Measurements from ENCODE around the gene CORO2B. TPM values are rescaled to one million over a fixed set of nuclear protein-coding genes. Genes with fewer than 3 reads are reported as not detected.

CORO2B gene
- total and polyA plus RNA-seq, 2 of the 13 experiments (the other 11 are each of a cell fraction or from before 2014, with no cell fraction given), result 0.35 to 0.63 TPM

DNA sequence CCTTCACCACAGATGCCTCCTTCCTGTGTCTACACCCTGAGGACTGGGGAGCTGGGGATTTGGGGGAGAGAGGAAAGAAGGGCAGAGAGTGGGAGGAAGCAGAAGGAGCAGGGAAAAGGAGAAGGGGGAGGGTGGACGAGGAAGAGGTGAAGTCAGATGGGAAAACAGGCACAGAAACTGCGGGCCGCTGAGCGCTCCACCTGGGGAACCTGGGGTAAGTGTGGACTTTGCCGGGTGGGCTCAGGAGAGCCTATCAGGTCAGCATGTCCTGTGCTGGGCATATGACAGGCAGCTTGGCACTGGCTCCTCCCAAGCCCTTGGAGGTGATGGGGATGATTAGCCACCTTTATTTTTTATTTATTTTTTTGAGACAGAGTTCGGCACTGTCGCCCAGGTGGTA, 62.6 kb downstream of the CORO2B start:
- no peak overlapping the region for H3K27ac ChIP-seq (ENCODE audit: extremely low read length, insufficient read depth, low read length)
- no peak for FAIRE-seq
- CTCF ChIA-PET (ENCODE audit: low intra/inter-chr PET ratio, low total read pairs), result no interaction called here

More for the DNA sequence above, 62.6 kb downstream of the CORO2B start:
- no TSS peak for BruUV-seq (replicated peaks)
- Histone ChIP-seq H2AFZ (ENCODE audit: low read length) (no peak overlapping the region), H4K20me1 (ENCODE audit: insufficient read depth, low read length) (no peaks in the 10 kb centered on the region), H3K79me2 (ENCODE audit: insufficient read depth, low read length) (no peaks in the 10 kb centered on the region), H3K9ac (ENCODE audit: insufficient read depth, low read depth, low read length) (no peak overlapping the region), H3K36me3 (replicated peaks in 1 of 2; ENCODE audit: control insufficient read depth in 1 of 2, insufficient read depth in 2 of 2, low read length in 2 of 2) (no peaks in the 10 kb centered on the region), H3K27me3 (ENCODE audit: control insufficient read depth in 1 of 2, insufficient read depth in 2 of 2, low read length in 2 of 2) (no peaks in the 10 kb centered on the region; a peak in 1 of 5 replicates), H3K9me3 (ENCODE audit: low read length) (no peaks in the 10 kb centered on the region), H3K4me1 (ENCODE audit: insufficient read depth, low read length) (no peaks in the 10 kb centered on the region), H3K4me3 (replicated peaks in 1 of 3; ENCODE audit: insufficient read depth in 1 of 3, low read depth in 2 of 3, low read length in 3 of 3) (no peak overlapping the region), H3K4me2 (ENCODE audit: low read depth, low read length) (no peak overlapping the region)
- no peak for ATAC-seq
- DNase-seq (ENCODE audit: low spot score), result no peak
- intact Hi-C loops (cut with micrococcal nuclease; ENCODE audit: unreplicated experiment), result no loop called here
- no peak for TF ChIP-seq ZNF431 (CRISPR knock-in tag; IDR thresholded peaks at IDR 0.05; ENCODE audit: borderline replicate concordance, low read depth)
- no peak for TF ChIP-seq ZNF30 (CRISPR knock-in tag; IDR thresholded peaks at IDR 0.05)
- TF ChIP-seq XBP1 (CRISPR knock-in tag; IDR thresholded peaks at IDR 0.05), result no peak
- no peak for TF ChIP-seq DNMT3B (CRISPR knock-in tag; conservative IDR thresholded peaks at IDR 0.05)
- TF ChIP-seq, protein P1, sequence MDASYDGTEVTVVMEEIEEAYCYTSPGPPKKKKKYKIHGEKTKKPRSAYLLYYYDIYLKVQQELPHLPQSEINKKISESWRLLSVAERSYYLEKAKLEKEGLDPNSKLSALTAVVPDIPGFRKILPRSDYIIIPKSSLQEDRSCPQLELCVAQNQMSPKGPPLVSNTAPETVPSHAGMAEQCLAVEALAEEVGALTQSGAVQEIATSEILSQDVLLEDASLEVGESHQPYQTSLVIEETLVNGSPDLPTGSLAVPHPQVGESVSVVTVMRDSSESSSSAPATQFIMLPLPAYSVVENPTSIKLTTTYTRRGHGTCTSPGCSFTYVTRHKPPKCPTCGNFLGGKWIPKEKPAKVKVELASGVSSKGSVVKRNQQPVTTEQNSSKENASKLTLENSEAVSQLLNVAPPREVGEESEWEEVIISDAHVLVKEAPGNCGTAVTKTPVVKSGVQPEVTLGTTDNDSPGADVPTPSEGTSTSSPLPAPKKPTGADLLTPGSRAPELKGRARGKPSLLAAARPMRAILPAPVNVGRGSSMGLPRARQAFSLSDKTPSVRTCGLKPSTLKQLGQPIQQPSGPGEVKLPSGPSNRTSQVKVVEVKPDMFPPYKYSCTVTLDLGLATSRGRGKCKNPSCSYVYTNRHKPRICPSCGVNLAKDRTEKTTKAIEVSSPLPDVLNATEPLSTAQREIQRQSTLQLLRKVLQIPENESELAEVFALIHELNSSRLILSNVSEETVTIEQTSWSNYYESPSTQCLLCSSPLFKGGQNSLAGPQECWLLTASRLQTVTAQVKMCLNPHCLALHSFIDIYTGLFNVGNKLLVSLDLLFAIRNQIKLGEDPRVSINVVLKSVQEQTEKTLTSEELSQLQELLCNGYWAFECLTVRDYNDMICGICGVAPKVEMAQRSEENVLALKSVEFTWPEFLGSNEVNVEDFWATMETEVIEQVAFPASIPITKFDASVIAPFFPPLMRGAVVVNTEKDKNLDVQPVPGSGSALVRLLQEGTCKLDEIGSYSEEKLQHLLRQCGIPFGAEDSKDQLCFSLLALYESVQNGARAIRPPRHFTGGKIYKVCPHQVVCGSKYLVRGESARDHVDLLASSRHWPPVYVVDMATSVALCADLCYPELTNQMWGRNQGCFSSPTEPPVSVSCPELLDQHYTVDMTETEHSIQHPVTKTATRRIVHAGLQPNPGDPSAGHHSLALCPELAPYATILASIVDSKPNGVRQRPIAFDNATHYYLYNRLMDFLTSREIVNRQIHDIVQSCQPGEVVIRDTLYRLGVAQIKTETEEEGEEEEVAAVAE (CRISPR knock-in tag; IDR thresholded peaks at IDR 0.05; ENCODE audit: borderline replicate concordance), result no peak
- TF ChIP-seq SNRNP70 (IDR thresholded peaks at IDR 0.05; ENCODE audit: low read depth, low read length), result no peak
- no peak for TF ChIP-seq ZNF3 (CRISPR knock-in tag; IDR thresholded peaks at IDR 0.05)
- no peak for TF ChIP-seq TCF7L2 (IDR thresholded peaks at IDR 0.05; ENCODE audit: low read depth, low read length)
- no peak for TF ChIP-seq ZNF83 (CRISPR knock-in tag; IDR thresholded peaks at IDR 0.05; ENCODE audit: borderline replicate concordance)
- no peak for TF ChIP-seq ZNF615 (CRISPR knock-in tag; IDR thresholded peaks at IDR 0.05; ENCODE audit: borderline replicate concordance)
- no peak for TF ChIP-seq ZNF775 (CRISPR knock-in tag; IDR thresholded peaks at IDR 0.05; ENCODE audit: borderline replicate concordance)
- in situ Hi-C loops (cut with HindIII; ENCODE audit: extremely low pct_ligation_motif_present, low pct_unique_long_range_greater_than_20kb), result no loop called here
- POLR2A ChIA-PET, result no interaction called here
- 68% methylated on average over 7 of the region's 7 CpGs for WGBS (ENCODE audit: low lambda C conversion rate)

Data from HepG2 (cell line).